ENCODE measurements around the gene UBL5. TPM values are rescaled to one million over a fixed set of nuclear protein-coding genes. Genes with fewer than 3 reads are reported as not detected.

The UBL5 gene
- polyA plus RNA-seq, 3 donors: 277 to 363 (median 338) TPM

GRCh38 chr19:9877780-9878510, 50.2 kb downstream of the UBL5 start:
- no peak for DNase-seq (ENCODE audit: low read depth in 3 of 3, low spot score in 2 of 3)

- no peak for DNase-seq (ENCODE audit: low read depth in 3 of 3, low spot score in 2 of 3)
These were observed 50.9 kb downstream of the UBL5 start for GRCh38 chr19:9878511-9879196.

Other genes starting within 250 kb of the UBL5 start
- 10 to 100 TPM; 15.3 to 18.3 (median 15.9) TPM for gene ZNF121, start 243.4 kb upstream of the UBL5 start, polyA plus RNA-seq (ENCODE audit: insufficient read length in 3 of 3)
- 10 to 100 TPM; 64.5 to 68.7 (median 66.8) TPM for gene ZNF561, start 206.7 kb upstream of the UBL5 start, polyA plus RNA-seq (ENCODE audit: insufficient read length in 3 of 3)
- gene ZNF562, start 152.8 kb upstream of the UBL5 start, polyA plus RNA-seq (ENCODE audit: insufficient read length in 3 of 3): 10 to 100 TPM; 23.3 to 26.2 (median 24.2) TPM
- gene ZNF846, start 59.2 kb upstream of the UBL5 start, polyA plus RNA-seq (ENCODE audit: insufficient read length in 3 of 3): 10 to 100 TPM; 12.9 to 16.8 (median 15.8) TPM
- gene FBXL12, start 8.8 kb upstream of the UBL5 start, polyA plus RNA-seq (ENCODE audit: insufficient read length in 3 of 3): 10 to 100 TPM; 24.3 to 25.0 (median 24.8) TPM
- gene PIN1, start 7.4 kb downstream of the UBL5 start, polyA plus RNA-seq (ENCODE audit: insufficient read length in 3 of 3): 10 to 100 TPM; 47.7 to 51.0 (median 50.5) TPM
- gene OLFM2, start 108.6 kb downstream of the UBL5 start, polyA plus RNA-seq (ENCODE audit: insufficient read length in 3 of 3): 10 to 100 TPM; 17.0 to 21.3 (median 18.7) TPM
- under 1 TPM; 0.46 to 0.68 (median 0.60) TPM for gene COL5A3, start 182.6 kb downstream of the UBL5 start, polyA plus RNA-seq (ENCODE audit: insufficient read length in 3 of 3)
- gene RDH8, start 185.6 kb downstream of the UBL5 start, polyA plus RNA-seq (ENCODE audit: insufficient read length in 3 of 3): not detected